NCI-H748 treated with DMSO at 0.1 percent for 48 hours (cell line): ENCODE results near the gene BSG.

Experiments used
- DNase-seq: peaks from one replicate; lab custom pipeline; 2025; lab: John Stamatoyannopoulos, UW

Gene BSG

DNA sequence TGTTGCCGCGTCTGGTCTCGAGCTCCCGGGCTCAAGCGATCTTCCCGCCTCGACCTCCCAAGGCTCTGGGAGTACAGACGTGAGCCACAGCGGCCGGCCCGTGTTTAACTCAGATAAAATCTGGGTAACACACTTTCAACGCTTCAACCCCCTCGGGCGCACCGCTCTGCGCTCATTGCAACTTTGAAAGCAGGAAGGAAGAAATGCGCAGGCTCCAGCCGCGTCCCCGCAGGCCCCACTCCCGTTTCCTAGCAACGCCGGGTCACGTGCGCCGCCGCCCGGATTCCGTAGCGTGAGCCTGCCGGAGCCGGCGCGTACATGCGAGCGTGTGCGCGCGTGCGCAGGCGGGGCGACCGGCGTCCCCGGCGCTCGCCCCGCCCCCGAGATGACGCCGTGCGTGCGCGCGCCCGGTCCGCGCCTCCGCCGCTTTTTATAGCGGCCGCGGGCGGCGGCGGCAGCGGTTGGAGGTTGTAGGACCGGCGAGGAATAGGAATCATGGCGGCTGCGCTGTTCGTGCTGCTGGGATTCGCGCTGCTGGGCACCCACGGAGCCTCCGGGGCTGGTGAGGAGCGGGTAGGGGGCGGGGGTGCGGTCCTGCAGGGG, at the start of gene BSG:
BSG (plus strand) TSS at position 457 of the 603 bp plus-strand sequence; CDS start at position 496, 39 bp downstream.
- DNase-seq = peak; percentile 86

DNA sequence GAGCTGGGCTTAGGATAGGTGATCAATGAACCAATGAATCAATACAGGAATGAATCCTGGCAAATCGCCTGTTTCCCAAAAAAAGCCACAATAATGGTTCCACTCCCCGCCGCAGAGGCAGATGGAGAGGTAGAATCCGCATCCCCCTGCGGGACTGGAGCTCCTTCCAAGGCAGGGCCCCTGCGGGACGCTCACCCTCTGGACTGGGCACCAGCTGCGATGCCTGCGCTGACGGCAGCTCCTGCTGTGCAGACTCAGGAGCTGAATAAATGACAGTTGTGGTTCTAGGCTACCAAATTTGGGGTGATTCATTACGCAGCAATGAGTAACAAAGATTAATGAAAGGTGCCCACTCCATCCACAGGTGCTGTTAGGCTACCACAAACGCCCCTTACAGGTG, 49.7 kb upstream of the BSG start:
- DNase-seq = no peak

GRCh38 chr19:524062-524674, 48.2 kb upstream of the BSG start:
- no peak for DNase-seq

DNA sequence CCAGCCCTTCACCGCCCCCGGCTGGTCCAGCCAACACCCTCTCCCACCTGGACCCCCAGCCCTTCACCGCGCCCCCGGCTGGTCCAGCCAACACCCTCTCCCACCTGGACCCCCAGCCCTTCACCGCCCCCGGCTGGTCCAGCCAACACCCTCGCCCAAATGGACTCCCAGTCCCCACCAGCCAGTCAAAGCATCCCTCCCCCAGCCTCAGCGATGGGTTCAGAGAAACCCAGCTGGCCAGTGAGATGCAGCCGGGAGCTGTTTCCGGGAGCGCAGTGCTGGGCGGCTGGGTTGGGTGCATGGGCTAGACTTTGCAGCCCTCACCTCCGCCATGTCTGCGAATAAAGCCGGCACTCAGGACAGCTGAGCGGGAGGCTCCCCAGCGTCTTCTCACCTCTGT, 47.4 kb upstream of the BSG start:
- DNase-seq = no peak

- DNase-seq = no peak
These were observed 46.5 kb upstream of the BSG start for GRCh38 chr19:525857-526419.

GRCh38 chr19:530134-531008, 42.0 kb upstream of the BSG start:
- no peak for DNase-seq

GRCh38 chr19:531009-531752, 41.2 kb upstream of the BSG start:
- DNase-seq = peak; percentile 19

DNA sequence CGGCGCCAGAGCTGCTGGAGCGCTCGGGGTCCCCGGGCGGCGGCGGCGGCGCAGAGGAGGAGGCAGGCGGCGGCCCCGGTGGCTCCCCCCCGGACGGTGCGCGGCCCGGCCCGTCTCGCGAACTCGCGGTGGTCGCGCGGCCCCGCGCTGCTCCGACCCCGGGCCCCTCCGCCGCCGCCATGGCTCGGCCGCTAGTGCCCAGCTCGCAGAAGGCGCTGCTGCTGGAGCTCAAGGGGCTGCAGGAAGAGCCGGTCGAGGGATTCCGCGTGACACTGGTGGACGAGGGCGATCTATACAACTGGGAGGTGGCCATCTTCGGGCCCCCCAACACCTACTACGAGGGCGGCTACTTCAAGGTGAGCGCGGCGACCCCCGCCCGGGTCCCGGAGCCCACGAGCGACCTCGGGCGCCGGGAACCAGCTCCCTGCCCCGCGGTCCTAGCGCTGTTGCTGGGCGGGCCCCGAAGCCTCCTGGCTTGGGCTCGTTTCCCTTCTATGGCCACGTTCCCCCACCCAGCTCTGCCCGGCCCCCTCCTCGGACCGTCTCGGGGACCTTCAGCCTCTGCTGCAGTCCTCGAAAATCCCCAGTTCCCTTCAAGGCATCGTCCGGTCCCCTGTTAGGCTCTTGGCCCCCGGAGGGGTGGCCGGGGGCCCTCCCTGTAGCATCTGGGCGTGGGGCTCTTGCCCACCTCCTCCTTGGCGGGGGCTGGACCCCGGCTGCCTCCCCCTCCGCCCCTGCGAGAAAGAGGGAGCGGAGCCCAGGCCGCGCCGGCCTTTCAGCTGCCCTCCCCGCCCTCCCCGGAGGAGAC, 40.4 kb upstream of the BSG start, which contains the start of gene CDC34:
CDC34 (plus strand) TSS at position 8 of the 808 bp plus-strand sequence; CDS start at position 180, 172 bp downstream.
- no peak for DNase-seq

- DNase-seq = peak; percentile 5
These were observed 39.6 kb upstream of the BSG start for GRCh38 chr19:532561-533363.

DNA sequence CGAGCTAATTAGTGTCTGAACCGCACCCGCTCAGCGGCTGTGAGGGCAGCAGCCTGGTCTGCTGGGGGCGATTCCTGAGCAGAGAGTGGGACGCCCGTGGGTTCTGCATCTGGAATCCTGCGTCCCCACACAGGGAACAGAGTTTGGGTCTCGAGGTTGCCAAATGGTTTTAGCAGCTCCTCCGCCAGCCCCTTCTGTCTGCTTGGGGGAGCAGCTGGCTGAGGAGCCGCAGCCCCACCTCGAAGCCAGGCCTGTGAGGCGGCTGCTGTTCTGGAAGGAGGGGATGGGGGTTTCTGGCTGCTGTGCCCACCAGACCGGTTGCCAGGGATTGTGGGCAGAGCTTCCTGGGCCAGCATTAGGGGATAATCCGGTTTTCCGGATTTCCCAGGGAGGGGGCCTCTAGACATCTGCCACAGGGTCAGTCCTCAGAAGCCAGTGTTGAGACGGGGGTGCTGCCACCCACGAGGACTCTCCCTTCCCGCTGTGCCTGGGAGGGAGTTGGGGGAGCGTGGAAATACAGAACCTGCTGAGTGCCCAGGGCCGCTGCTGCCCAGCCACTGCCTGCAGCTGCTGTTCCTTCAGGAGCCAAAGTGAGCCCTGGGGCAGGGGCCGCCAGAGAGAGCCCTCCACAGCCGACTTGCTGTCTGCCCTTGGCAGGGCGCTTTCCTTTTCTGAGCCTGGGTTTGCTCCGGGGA, 38.9 kb upstream of the BSG start:
- DNase-seq = no peak

DNA sequence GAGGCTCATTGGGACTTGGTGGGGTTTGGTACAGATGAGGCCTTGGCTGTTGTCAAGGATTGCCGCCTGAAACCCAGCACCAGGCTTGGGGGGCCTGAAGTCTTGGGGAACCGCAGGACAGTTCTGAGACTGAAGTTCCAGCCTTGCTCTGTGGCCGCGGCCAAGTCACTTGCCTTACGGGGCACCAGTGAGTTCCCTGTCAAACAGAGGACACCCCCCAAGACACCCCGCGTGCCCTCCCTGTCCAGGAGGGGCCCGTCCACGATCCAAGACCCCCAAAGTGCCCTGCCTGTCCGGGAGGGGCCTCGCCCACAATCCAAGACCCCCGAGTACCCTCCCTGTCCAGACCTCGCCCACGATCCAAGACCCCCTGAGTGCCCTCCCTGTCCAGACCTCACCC, 38.3 kb upstream of the BSG start:
- DNase-seq = no peak

DNA sequence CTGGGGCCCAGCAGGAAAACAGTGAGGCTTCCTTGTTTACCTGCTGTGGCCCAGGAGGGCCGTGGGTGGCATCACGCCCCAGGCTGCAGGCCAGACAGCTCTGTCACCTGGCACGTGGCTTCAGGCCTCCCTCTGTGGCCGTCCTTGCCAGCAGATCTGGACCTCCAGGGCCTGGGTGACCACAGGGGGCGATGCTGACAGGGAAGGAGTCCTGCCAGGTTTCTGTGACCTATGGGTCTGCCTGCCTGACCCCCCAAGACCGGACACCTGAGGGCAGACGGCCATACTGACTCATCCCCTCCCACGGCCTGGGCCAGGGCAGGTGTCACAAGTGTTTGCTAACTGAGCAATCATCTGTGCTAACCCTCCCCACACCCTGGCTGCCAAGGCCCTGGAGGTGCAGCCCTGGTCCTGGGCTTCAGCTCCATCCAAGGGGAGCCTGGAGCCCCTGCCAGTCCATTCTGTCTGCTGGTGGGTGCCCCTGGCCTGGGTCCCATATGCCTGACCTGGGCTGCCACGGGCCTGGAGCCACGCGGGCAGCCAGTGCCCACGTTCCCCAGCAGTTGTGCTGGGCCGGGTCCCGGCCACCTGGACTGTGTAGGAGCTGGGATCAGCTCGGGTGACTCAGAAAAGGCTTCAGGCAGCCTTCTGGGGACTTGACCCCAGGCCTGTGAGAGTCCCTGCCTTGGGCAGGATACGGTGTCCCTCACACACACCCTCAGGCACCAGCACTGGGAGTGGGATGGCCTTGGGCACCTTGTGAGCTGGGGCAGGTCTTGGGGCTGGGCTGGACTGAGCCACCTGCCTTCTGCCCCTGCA, 37.2 kb upstream of the BSG start:
- DNase-seq = no peak

DNA sequence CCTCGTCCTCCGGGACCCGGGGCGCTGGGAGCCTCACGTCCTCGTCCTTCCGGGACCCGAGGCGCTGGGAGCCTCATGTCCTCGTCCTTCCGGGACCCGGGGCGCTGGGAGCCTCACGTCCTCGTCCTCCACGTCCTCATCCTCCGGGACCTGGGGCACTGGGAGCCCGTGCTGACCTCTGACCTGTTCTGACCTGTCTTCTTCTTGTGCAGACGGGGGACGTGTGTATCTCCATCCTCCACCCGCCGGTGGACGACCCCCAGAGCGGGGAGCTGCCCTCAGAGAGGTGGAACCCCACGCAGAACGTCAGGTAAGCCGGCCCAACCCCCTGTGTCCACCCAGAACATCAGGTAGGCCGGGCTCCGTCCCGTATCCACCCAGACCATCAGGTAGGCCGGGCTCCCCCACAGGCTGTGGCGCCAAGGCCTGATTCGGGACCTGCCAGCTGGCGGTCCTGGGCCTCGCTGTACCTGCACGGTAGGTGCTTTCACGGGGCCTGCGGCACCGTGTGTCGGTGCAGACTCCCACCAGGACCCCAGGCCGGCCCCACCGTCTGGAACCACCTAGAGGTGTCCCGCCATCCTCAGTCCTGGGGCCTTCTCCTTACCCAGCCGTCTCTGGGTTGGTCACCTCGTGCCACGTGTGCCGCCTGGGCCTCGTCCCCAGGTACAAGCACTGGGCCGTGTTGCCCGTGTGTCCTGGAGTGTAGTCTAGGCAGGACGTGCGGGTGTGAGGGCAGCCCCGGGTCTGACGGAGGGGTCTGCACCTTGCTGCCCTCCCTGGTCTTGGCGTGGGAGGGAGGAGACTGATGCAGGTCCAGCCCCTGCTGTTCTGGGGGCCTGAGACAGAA, 36.1 kb upstream of the BSG start:
- no peak for DNase-seq

DNA sequence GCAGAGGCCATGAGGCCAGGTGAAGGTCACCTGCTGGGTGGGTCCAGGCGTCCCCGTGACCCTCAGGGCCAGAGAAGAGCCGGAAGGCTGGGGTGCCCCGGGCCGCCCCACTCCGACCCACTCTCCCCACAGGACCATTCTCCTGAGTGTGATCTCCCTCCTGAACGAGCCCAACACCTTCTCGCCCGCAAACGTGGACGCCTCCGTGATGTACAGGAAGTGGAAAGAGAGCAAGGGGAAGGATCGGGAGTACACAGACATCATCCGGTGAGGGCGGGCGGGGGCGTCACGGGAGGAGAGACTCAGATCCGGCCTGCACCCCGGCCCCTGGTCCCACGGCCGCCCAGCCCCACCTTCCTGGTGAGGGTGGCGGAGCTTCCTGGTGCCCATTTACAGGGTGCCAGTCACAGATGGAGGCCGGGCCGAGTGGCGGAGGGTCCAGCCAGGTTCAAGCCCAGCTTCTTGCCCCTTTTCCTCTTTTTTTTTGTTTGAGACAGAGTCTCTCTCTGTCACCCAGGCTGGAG, 35.5 kb upstream of the BSG start:
- no peak for DNase-seq

- DNase-seq = no peak
These were observed 33.6 kb upstream of the BSG start for GRCh38 chr19:538641-539428.

- DNase-seq = no peak
These were observed 32.9 kb upstream of the BSG start for GRCh38 chr19:539429-540030.
